Neural progenitor cell (in vitro differentiated cells): ENCODE results near the gene SRPX2. TPM values are rescaled to one million over a fixed set of nuclear protein-coding genes. Genes with fewer than 3 reads are reported as not detected.

Experiments used
- DNase-seq: peaks from one replicate; pipeline ENCODE4 v3.0.0-alpha.2; 2016; ENCODE audit warnings: low spot score
- H2AFZ ChIP-seq: fragments of 200-600 bp; sonication (generic); replicated peaks from 2 replicates; pipeline ENCODE4 v1.6.1; 2016; ENCODE audit warnings: antibody characterized with exemption
- H3F3A ChIP-seq: fragments of 200-600 bp; sonication (generic); 2 replicates; pipeline ENCODE4 v1.6.1; 2016; ENCODE audit warnings: antibody characterized with exemption, low read depth
- H3K27ac ChIP-seq: fragments of 200-600 bp; sonication (generic); 2 replicates; pipeline ENCODE4 v1.5.1; 2016; ENCODE audit warnings: mild to moderate bottlenecking
- H3K27me3 ChIP-seq: fragments of 200-600 bp; sonication (generic); 2 replicates; pipeline ENCODE4 v1.6.1; 2016; ENCODE audit warnings: mild to moderate bottlenecking, moderate library complexity
- H3K36me3 ChIP-seq: fragments of 200-600 bp; sonication (generic); 2 replicates; pipeline ENCODE4 v1.5.1; 2016
- H3K4me1 ChIP-seq: fragments of 200-600 bp; sonication (generic); 2 replicates; pipeline ENCODE4 v1.6.1; 2016; ENCODE audit warnings: mixed run types
- H3K4me2 ChIP-seq: fragments of 200-600 bp; sonication (generic); 2 replicates; pipeline ENCODE4 v1.6.1; 2016
- H3K4me3 ChIP-seq: fragments of 200-600 bp; sonication (generic); 2 replicates; pipeline ENCODE4 v1.5.1; 2016
- H3K79me2 ChIP-seq: fragments of 200-600 bp; sonication (generic); 2 replicates; pipeline ENCODE4 v1.6.1; 2016; ENCODE audit warnings: low read depth
- H3K9ac ChIP-seq: fragments of 200-600 bp; sonication (generic); 2 replicates; pipeline ENCODE4 v1.6.1; 2016
- H3K9me3 ChIP-seq: fragments of 200-600 bp; sonication (generic); 2 replicates; pipeline ENCODE4 v1.5.1; 2016; ENCODE audit warnings: low read depth
- H4K20me1 ChIP-seq: fragments of 200-600 bp; sonication (generic); 2 replicates; pipeline ENCODE4 v1.6.1; 2016; ENCODE audit warnings: low read depth
- H3K27ac Mint-ChIP-seq: 3 replicates; pipeline ENCODE4 v1.8.0; 2021; ENCODE audit warnings: mixed read lengths
- H3K27me3 Mint-ChIP-seq: 2 replicates; pipeline ENCODE4 v1.8.0; 2022; ENCODE audit warnings: low read depth, mild to moderate bottlenecking, inconsistent platforms, moderate library complexity, mixed read lengths; ENCODE audit not compliant: insufficient read depth
- H3K36me3 Mint-ChIP-seq: 3 replicates; pipeline ENCODE4 v1.8.0; 2021; ENCODE audit warnings: mixed read lengths
- H3K4me1 Mint-ChIP-seq: 3 replicates; pipeline ENCODE4 v1.8.0; 2021; ENCODE audit warnings: mixed read lengths
- H3K4me3 Mint-ChIP-seq: 3 replicates; pipeline ENCODE4 v1.8.0; 2021; ENCODE audit warnings: mild to moderate bottlenecking, moderate library complexity, mixed read lengths
- H3K9me3 Mint-ChIP-seq: 3 replicates; pipeline ENCODE4 v1.8.0; 2020; ENCODE audit warnings: mixed read lengths
- EZH2 ChIP-seq: fragments of 200-600 bp; sonication (generic); IDR thresholded peaks from 2 replicates; pipeline ENCODE4 v1.6.1; 2017; ENCODE audit warnings: antibody characterized with exemption, mild to moderate bottlenecking, moderate library complexity
- EZH2phosphoT487 ChIP-seq: fragments of 200-600 bp; sonication (generic); IDR thresholded peaks from 2 replicates; pipeline ENCODE4 v1.6.1; 2017; ENCODE audit warnings: antibody characterized with exemption
- total RNA-seq: library from RNA; depleted of rRNA; stranded (reverse); fragments of >200 nt; gene quantifications from 2 replicates; pipeline ENCODE4 v1.2.3, GENCODE V29; 2015; ENCODE audit warnings: low replicate concordance
- TF ChIP-seq, protein P1 (sequence below): fragments of 200-600 bp; sonication (generic); IDR thresholded peaks from 2 replicates; pipeline ENCODE4 v1.5.1; 2017; ENCODE audit warnings: antibody characterized with exemption, mild to moderate bottlenecking

The SRPX2 gene
- total RNA-seq, 1 donor from 2014 or later = 0.11 TPM

DNA sequence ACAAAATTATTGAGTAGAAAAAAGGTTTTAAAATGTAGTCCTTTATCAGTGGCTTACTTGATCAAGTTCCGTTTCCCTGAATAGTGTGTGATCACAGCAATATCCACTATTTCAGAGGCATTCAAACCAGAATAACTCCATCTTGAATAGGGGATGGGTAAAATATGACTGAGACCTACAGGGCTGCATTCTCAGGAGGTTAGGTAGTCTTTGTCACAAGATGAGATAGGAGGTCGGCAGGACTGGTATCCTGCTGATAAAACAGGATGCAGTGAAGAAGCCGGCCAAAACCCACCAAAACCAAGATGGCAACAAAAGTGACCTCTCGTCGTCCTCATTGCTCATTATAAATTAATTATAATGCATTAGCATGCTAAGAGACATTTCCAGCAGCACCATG lies 32.0 kb upstream of the SRPX2 start:
- peaks cover 23% of the 10 kb centered on the region for H3K4me1 Mint-ChIP-seq
- H3K9me3 ChIP-seq = no peaks in the 10 kb centered on the region
- H3K36me3 ChIP-seq = no peaks in the 10 kb centered on the region
- H3K4me1 ChIP-seq = no peaks in the 10 kb centered on the region
- H3K4me3 ChIP-seq = no peak overlapping the region
- DNase-seq = no peak
- no peak overlapping the region for H3K4me2 ChIP-seq
- H3K79me2 ChIP-seq = no peaks in the 10 kb centered on the region
- H4K20me1 ChIP-seq = no peaks in the 10 kb centered on the region
- no peak overlapping the region for H3K27ac ChIP-seq
- no peaks in the 10 kb centered on the region for H3K27me3 Mint-ChIP-seq
- no peaks in the 10 kb centered on the region for H3K27me3 ChIP-seq
- H3K9me3 Mint-ChIP-seq = no peaks in the 10 kb centered on the region
- H3K36me3 Mint-ChIP-seq = no peaks in the 10 kb centered on the region
- H3K9ac ChIP-seq = no peak overlapping the region
- H3K27ac Mint-ChIP-seq = no peak overlapping the region
- TF ChIP-seq, protein P1, sequence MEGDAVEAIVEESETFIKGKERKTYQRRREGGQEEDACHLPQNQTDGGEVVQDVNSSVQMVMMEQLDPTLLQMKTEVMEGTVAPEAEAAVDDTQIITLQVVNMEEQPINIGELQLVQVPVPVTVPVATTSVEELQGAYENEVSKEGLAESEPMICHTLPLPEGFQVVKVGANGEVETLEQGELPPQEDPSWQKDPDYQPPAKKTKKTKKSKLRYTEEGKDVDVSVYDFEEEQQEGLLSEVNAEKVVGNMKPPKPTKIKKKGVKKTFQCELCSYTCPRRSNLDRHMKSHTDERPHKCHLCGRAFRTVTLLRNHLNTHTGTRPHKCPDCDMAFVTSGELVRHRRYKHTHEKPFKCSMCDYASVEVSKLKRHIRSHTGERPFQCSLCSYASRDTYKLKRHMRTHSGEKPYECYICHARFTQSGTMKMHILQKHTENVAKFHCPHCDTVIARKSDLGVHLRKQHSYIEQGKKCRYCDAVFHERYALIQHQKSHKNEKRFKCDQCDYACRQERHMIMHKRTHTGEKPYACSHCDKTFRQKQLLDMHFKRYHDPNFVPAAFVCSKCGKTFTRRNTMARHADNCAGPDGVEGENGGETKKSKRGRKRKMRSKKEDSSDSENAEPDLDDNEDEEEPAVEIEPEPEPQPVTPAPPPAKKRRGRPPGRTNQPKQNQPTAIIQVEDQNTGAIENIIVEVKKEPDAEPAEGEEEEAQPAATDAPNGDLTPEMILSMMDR = no peak
- TF ChIP-seq EZH2phosphoT487 = no peak
- TF ChIP-seq EZH2 = no peak
- no peak overlapping the region for H3K4me3 Mint-ChIP-seq
- H2AFZ ChIP-seq = no peak overlapping the region
- H3F3A ChIP-seq = no peaks in the 10 kb centered on the region

DNA sequence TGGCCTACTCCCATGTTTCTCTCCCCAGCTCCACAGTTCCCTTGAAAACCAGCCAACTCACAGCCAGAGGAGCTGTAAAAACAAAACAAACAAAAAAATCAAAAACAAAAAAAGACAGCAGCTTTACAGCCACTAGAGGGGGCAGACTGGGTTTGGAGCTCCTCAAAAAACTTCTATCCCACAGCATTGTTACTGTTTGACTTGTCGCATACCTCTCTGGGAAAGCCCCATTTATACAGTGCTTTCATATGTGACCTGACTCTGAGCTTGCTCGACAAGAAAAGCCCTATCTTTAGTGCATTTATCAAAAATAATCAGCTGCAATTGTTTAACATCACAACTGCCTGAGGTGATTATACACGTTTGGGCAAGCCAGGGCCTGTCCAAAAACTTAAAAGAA lies 29.0 kb upstream of the SRPX2 start:
- Histone ChIP-seq H3K79me2 (no peaks in the 10 kb centered on the region), H3K27ac (no peak overlapping the region), H3F3A (no peaks in the 10 kb centered on the region), H3K4me1 (no peaks in the 10 kb centered on the region), H3K9me3 (peaks cover 3% of the 10 kb centered on the region), H2AFZ (peak overlapping the region; percentile 9), H3K27me3 (no peaks in the 10 kb centered on the region), H4K20me1 (no peaks in the 10 kb centered on the region), H3K4me3 (no peak overlapping the region), H3K4me2 (no peak overlapping the region), H3K36me3 (no peaks in the 10 kb centered on the region), H3K9ac (no peak overlapping the region)
- TF ChIP-seq, protein P1 = peak; percentile 58
- no peak for TF ChIP-seq EZH2
- peak; percentile 49 for DNase-seq
- no peak overlapping the region for H3K27ac Mint-ChIP-seq
- H3K9me3 Mint-ChIP-seq = no peaks in the 10 kb centered on the region
- H3K27me3 Mint-ChIP-seq = no peaks in the 10 kb centered on the region
- H3K36me3 Mint-ChIP-seq = no peaks in the 10 kb centered on the region
- no peak overlapping the region for H3K4me3 Mint-ChIP-seq
- peaks cover 7% of the 10 kb centered on the region for H3K4me1 Mint-ChIP-seq

DNA sequence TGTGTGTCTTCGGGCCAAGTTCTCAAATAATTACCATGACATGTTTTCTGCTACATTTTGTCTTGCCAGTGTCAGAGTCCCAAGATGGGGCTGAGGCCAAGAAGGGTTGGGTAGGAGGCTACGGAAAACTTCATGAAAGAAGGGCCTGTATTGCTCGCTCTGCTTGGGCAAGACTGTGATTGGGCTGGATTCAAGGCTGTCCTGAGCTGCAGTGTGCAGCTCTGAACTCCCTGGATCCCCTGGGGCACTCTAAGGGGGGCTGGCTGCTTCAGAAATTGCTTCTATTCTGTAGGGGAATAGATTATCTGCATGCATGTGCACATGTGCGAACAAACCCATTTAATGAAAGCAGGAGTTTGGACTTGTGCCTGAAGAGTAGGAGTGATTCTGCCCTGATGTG lies 21.0 kb upstream of the SRPX2 start:
- Histone ChIP-seq H3K4me3 (no peak overlapping the region), H3K9me3 (peaks cover 3% of the 10 kb centered on the region), H3K4me2 (no peak overlapping the region), H3K79me2 (no peaks in the 10 kb centered on the region), H3F3A (no peaks in the 10 kb centered on the region), H3K4me1 (no peaks in the 10 kb centered on the region), H3K9ac (no peak overlapping the region), H3K27ac (no peak overlapping the region), H3K36me3 (no peaks in the 10 kb centered on the region), H2AFZ (no peak overlapping the region), H4K20me1 (no peaks in the 10 kb centered on the region), H3K27me3 (no peaks in the 10 kb centered on the region)
- TF ChIP-seq, protein P1 = no peak
- TF ChIP-seq EZH2 (no peak), EZH2phosphoT487 (no peak)
- H3K4me1 Mint-ChIP-seq = peaks cover 4% of the 10 kb centered on the region
- no peak overlapping the region for H3K4me3 Mint-ChIP-seq
- no peaks in the 10 kb centered on the region for H3K36me3 Mint-ChIP-seq
- no peak for DNase-seq
- no peaks in the 10 kb centered on the region for H3K9me3 Mint-ChIP-seq
- no peaks in the 10 kb centered on the region for H3K27me3 Mint-ChIP-seq
- H3K27ac Mint-ChIP-seq = no peak overlapping the region
